ENCODE data around the gene LRRC72.

DNA sequence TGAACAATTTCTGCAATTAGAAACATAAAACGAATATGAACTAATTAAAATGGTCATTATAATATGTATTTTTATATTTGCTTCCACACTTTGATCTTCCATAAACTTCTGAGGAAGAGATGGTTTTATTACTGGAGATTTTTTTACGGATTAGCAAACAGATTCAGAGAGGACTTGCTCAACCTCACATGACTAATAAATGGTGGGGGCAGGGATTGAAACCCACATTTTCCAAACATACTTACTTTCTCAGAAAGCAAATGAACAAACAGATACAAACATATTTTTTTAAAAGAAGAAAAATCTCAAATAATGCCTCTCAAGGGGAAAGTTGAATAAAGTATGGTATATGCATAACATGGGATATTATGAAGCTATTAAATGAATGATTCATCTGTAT, 100.6 kb downstream of the LRRC72 start:
- TF ChIP-seq POLR2AphosphoS5 (IDR thresholded peaks at IDR 0.05): no peak
- TF ChIP-seq CTCF (IDR thresholded peaks at IDR 0.05): no peak

Measured in transverse colon (tissue), 4 donors.